Endodermal cell (in vitro differentiated cells): Measurements from ENCODE around the gene INPP4B. TPM values are rescaled to one million over a fixed set of nuclear protein-coding genes. Genes with fewer than 3 reads are reported as not detected.

Experiments
- DNase-seq: peaks from one replicate; pipeline ENCODE4 v3.0.0-alpha.2; 2017
- H3K27ac ChIP-seq: 2 replicates; pipeline ENCODE4 v1.5.1; 2013; ENCODE audit warnings: mild to moderate bottlenecking, low read depth, low read length, moderate library complexity
- H3K27me3 ChIP-seq: 2 replicates; pipeline ENCODE4 v1.6.1; 2013; ENCODE audit warnings: mild to moderate bottlenecking, low read length, moderate library complexity; ENCODE audit not compliant: insufficient read depth, control insufficient read depth, poor library complexity, severe bottlenecking
- H3K36me3 ChIP-seq: 2 replicates; pipeline ENCODE4 v1.7.0; 2013; ENCODE audit warnings: mild to moderate bottlenecking, low read length, moderate library complexity; ENCODE audit not compliant: control insufficient read depth, insufficient read depth
- H3K4me1 ChIP-seq: one replicate; pipeline ENCODE4 v1.7.0; 2013; ENCODE audit warnings: low read length; ENCODE audit not compliant: control insufficient read depth, insufficient read depth
- H3K4me3 ChIP-seq: 2 replicates; pipeline ENCODE4 v1.5.1; 2013; ENCODE audit warnings: mild to moderate bottlenecking, low read length, moderate library complexity
- H3K9ac ChIP-seq: 2 replicates; pipeline ENCODE4 v1.6.1; 2013; ENCODE audit warnings: mild to moderate bottlenecking, low read length, moderate library complexity; ENCODE audit not compliant: poor library complexity, severe bottlenecking; ENCODE audit errors: extremely low read depth
- H3K9me3 ChIP-seq: 2 replicates; pipeline ENCODE4 v1.6.1; 2013; ENCODE audit warnings: mild to moderate bottlenecking, low read length, moderate library complexity; ENCODE audit not compliant: control insufficient read depth
- H3K27ac Mint-ChIP-seq: 2 replicates; pipeline ENCODE4 v1.8.0; 2020; ENCODE audit warnings: mixed read lengths
- H3K27me3 Mint-ChIP-seq: 2 replicates; pipeline ENCODE4 v1.8.0; 2021; ENCODE audit warnings: mild to moderate bottlenecking, mixed read lengths; ENCODE audit not compliant: insufficient read depth
- H3K36me3 Mint-ChIP-seq: 2 replicates; pipeline ENCODE4 v1.8.0; 2020; ENCODE audit warnings: low read depth, mixed read lengths
- H3K4me1 Mint-ChIP-seq: 2 replicates; pipeline ENCODE4 v1.8.0; 2020; ENCODE audit warnings: mixed read lengths
- H3K4me3 Mint-ChIP-seq: 2 replicates; pipeline ENCODE4 v1.8.0; 2020; ENCODE audit warnings: mild to moderate bottlenecking, moderate library complexity, mixed read lengths
- H3K9me3 Mint-ChIP-seq: 2 replicates; pipeline ENCODE4 v1.8.0; 2020; ENCODE audit warnings: mild to moderate bottlenecking, mixed read lengths
- CTCF ChIP-seq: fragments of 200-600 bp; sonication (generic); conservative IDR thresholded peaks from 2 replicates; pipeline ENCODE4 v1.5.0; 2021; ENCODE audit warnings: antibody characterized with exemption, mild to moderate bottlenecking
- WGBS, 2 experiments: methylation state at CpG; one replicate each; pipeline versions ENCODE4 v1.1.5 to v1.1.7; 2013; ENCODE audit warnings: missing lambda C conversion rate in 2 of 2, mixed read lengths in 1 of 2; ENCODE audit not compliant: insufficient coverage in 1 of 2, insufficient read length in 1 of 2; 5-methylcytosine and 5-hydroxymethylcytosine counted together
- total RNA-seq, 2 donors: library from RNA; stranded (reverse); fragmentation: NEBNext Ultra II Directional in 1 of 2; extraction: Animal tissue kit (Norgen Biotek cat#: 25700) in 1 of 2; gene quantifications; 2 replicates in 1 of 2; 3 replicates in 1 of 2; pipeline ENCODE4 v1.2.1, GENCODE V29; 2021

The INPP4B gene
- total RNA-seq, 2 donors from 2014 or later: 0.64 to 0.66 TPM

GRCh38 chr4:142845293-142846107 is 601 bp downstream of the INPP4B start:
- Mint-ChIP-seq H3K27me3 (peaks cover 64% of the 10 kb centered on the region), H3K9me3 (no peaks in the 10 kb centered on the region), H3K4me1 (peaks cover 2% of the 10 kb centered on the region), H3K4me3 (peak overlapping the region; percentile 64), H3K27ac (no peak overlapping the region), H3K36me3 (no peaks in the 10 kb centered on the region)
- Histone ChIP-seq H3K4me3 (peak overlapping the region; percentile 80), H3K27me3 (peaks cover 70% of the 10 kb centered on the region), H3K9me3 (no peaks in the 10 kb centered on the region), H3K27ac (no peak overlapping the region), H3K9ac (no peak overlapping the region), H3K4me1 (no peaks in the 10 kb centered on the region), H3K36me3 (no peaks in the 10 kb centered on the region)
- WGBS, 2 experiments: 6% methylated on average over 43 of the region's 43 CpGs; no CpG with 5 or more reads in 1 of the 2 experiments
- TF ChIP-seq CTCF: no peak
- peak; percentile 81 for DNase-seq

- H3K4me1 ChIP-seq: no peaks in the 10 kb centered on the region
- WGBS, 2 experiments: 87% methylated on average over 1 of the region's 1 CpG; no CpG with 5 or more reads in 1 of the 2 experiments
- peaks cover 64% of the 10 kb centered on the region for H3K27me3 Mint-ChIP-seq
- no peak for DNase-seq
- H3K4me3 Mint-ChIP-seq: no peak overlapping the region
- H3K27ac ChIP-seq: no peak overlapping the region
- H3K36me3 ChIP-seq: no peaks in the 10 kb centered on the region
- no peaks in the 10 kb centered on the region for H3K36me3 Mint-ChIP-seq
- H3K4me3 ChIP-seq: no peak overlapping the region
- H3K9me3 ChIP-seq: no peaks in the 10 kb centered on the region
- no peaks in the 10 kb centered on the region for H3K9me3 Mint-ChIP-seq
- H3K9ac ChIP-seq: no peak overlapping the region
- peaks cover 69% of the 10 kb centered on the region for H3K27me3 ChIP-seq
- TF ChIP-seq CTCF: no peak
- peaks cover 2% of the 10 kb centered on the region for H3K4me1 Mint-ChIP-seq
- H3K27ac Mint-ChIP-seq: no peak overlapping the region
Measured at GRCh38 chr4:142844782-142845181, 1.3 kb downstream of the INPP4B start.

DNA sequence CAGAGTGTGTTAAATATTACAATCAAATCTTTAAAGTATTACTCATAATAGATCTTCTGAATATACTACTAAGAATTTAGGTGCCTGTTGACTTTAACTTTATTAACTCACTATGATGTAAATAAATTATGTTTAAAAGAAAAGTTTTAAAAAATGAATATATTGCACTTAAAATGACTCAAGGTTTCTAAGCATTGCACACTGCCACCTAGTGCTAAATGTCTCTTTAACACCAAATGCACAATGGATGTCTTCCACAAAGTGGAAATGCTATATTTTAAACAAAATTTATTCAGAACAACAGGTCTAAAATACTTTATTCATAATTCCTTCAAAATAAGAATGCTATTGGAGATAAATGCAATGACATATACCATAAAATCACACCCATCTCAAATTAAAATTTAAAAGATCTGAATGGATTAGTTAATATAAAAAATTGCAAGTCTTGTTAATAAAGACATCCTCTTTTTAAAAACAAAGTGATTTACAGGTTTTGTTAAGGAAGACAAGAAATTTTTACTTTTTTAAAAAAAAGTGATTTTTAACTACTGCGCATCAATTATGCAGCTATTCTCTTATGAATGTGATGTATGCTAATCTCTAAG is 5.5 kb downstream of the INPP4B start:
- Mint-ChIP-seq H3K4me3 (no peak overlapping the region), H3K9me3 (no peaks in the 10 kb centered on the region), H3K27me3 (peaks cover 29% of the 10 kb centered on the region), H3K4me1 (peaks cover under 1% of the 10 kb centered on the region), H3K36me3 (no peaks in the 10 kb centered on the region), H3K27ac (no peak overlapping the region)
- WGBS, 2 experiments: 82% methylated on average over 1 of the region's 1 CpG; no CpG with 5 or more reads in 1 of the 2 experiments
- Histone ChIP-seq H3K9ac (no peak overlapping the region), H3K4me1 (no peaks in the 10 kb centered on the region), H3K27ac (no peak overlapping the region), H3K36me3 (no peaks in the 10 kb centered on the region), H3K9me3 (no peaks in the 10 kb centered on the region), H3K27me3 (peaks cover 28% of the 10 kb centered on the region), H3K4me3 (no peak overlapping the region)
- DNase-seq: no peak
- peak; percentile 83 for TF ChIP-seq CTCF
